Neuronal stem cell (in vitro differentiated cells): ENCODE results near the gene SCYL1.
A peak's percentile ranks its signal among the peaks of the same experiment; 100 is the strongest.

Experiments
- DNase-seq: peaks from one replicate; pipeline ENCODE4 v3.0.0-alpha.2; 2013; ENCODE audit warnings: low spot score
- H2AFZ ChIP-seq: one replicate; pipeline ENCODE4 v1.6.1; 2013; ENCODE audit warnings: mild to moderate bottlenecking, low read length, inconsistent platforms
- H2AK5ac ChIP-seq: 2 replicates; pipeline ENCODE4 v1.6.1; 2013; ENCODE audit warnings: low read depth, mild to moderate bottlenecking, inconsistent platforms, low read length, moderate library complexity, mixed read lengths
- H2BK120ac ChIP-seq: 2 replicates; pipeline ENCODE4 v1.6.1; 2013; ENCODE audit warnings: low read depth, mild to moderate bottlenecking, inconsistent platforms, low read length, moderate library complexity, mixed read lengths
- H2BK12ac ChIP-seq: one replicate; pipeline ENCODE4 v1.6.1; 2013; ENCODE audit warnings: low read length, inconsistent platforms
- H2BK15ac ChIP-seq: 2 replicates; pipeline ENCODE4 v1.6.1; 2013; ENCODE audit warnings: mild to moderate bottlenecking, low read length, inconsistent platforms, mixed read lengths
- H2BK5ac ChIP-seq: one replicate; pipeline ENCODE4 v1.6.1; 2013; ENCODE audit warnings: inconsistent platforms, mild to moderate bottlenecking, low read length, moderate library complexity
- H3K14ac ChIP-seq: one replicate; pipeline ENCODE4 v1.6.1; 2013; ENCODE audit warnings: low read length, inconsistent platforms
- H3K18ac ChIP-seq: 2 replicates; pipeline ENCODE4 v1.6.1; 2013; ENCODE audit warnings: low read length, inconsistent platforms
- H3K23ac ChIP-seq: 2 replicates; pipeline ENCODE4 v1.6.1; 2013; ENCODE audit warnings: low read depth, mild to moderate bottlenecking, mixed read lengths, low read length, inconsistent platforms; ENCODE audit not compliant: poor library complexity
- H3K27ac ChIP-seq: replicated peaks from 3 replicates; pipeline ENCODE4 v1.5.1; 2013; ENCODE audit warnings: low read length, inconsistent platforms
- H3K27me3 ChIP-seq, 3 experiments: 2 replicates each; pipeline ENCODE4 v1.6.1; 2013; ENCODE audit warnings: low read length in 3 of 3, mild to moderate bottlenecking in 2 of 3, inconsistent platforms in 1 of 3, low read depth in 1 of 3, mixed read lengths in 1 of 3, moderate library complexity in 1 of 3; ENCODE audit not compliant: control insufficient read depth in 3 of 3, insufficient read depth in 3 of 3
- H3K36me3 ChIP-seq, 2 donors: replicated peaks in 1 of 2; 2 replicates each; pipeline ENCODE4 v1.6.1; 2013; ENCODE audit warnings: low read length in 2 of 2; ENCODE audit not compliant: control insufficient read depth in 2 of 2, insufficient read depth in 2 of 2
- H3K4ac ChIP-seq: 2 replicates; pipeline ENCODE4 v1.6.1; 2013; ENCODE audit warnings: inconsistent platforms, mild to moderate bottlenecking, low read length, moderate library complexity
- H3K4me1 ChIP-seq, 2 donors: 1 replicate in 1 of 2; 2 replicates in 1 of 2; pipeline ENCODE4 v1.6.1; 2013; ENCODE audit warnings: low read length in 2 of 2, low read depth in 1 of 2; ENCODE audit not compliant: control insufficient read depth in 2 of 2, insufficient read depth in 1 of 2
- H3K4me2 ChIP-seq: one replicate; pipeline ENCODE4 v1.6.1; 2013; ENCODE audit warnings: mild to moderate bottlenecking, low read length, inconsistent platforms; ENCODE audit not compliant: insufficient read depth, poor library complexity, severe bottlenecking
- H3K4me3 ChIP-seq, 2 donors: 2 replicates each; pipeline ENCODE4 v1.5.1; 2013; ENCODE audit warnings: low read length in 2 of 2, mild to moderate bottlenecking in 2 of 2, inconsistent platforms in 1 of 2, moderate library complexity in 1 of 2
- H3K79me1 ChIP-seq: one replicate; pipeline ENCODE4 v1.6.1; 2013; ENCODE audit warnings: low read depth, mild to moderate bottlenecking, inconsistent platforms, low read length, moderate library complexity
- H3K9ac ChIP-seq: one replicate; pipeline ENCODE4 v1.6.1; 2013; ENCODE audit warnings: mild to moderate bottlenecking, low read depth, low read length, inconsistent platforms; ENCODE audit not compliant: poor library complexity
- H3K9me3 ChIP-seq, 2 donors: replicated peaks in 1 of 2; 2 replicates each; pipeline versions ENCODE3 to v1.6.1; 2013; ENCODE audit warnings: low read length in 2 of 2, mild to moderate bottlenecking in 2 of 2, inconsistent platforms in 1 of 2, low read depth in 1 of 2, mixed read lengths in 1 of 2, moderate library complexity in 1 of 2; ENCODE audit not compliant: control insufficient read depth in 2 of 2, insufficient read depth in 1 of 2
- H4K8ac ChIP-seq: one replicate; pipeline ENCODE4 v1.6.1; 2013; ENCODE audit warnings: low read depth, mild to moderate bottlenecking, inconsistent platforms, low read length, moderate library complexity
- H4K91ac ChIP-seq: one replicate; pipeline ENCODE4 v1.6.1; 2013; ENCODE audit warnings: low read length, low read depth, mild to moderate bottlenecking, inconsistent platforms; ENCODE audit not compliant: poor library complexity
- WGBS, 2 donors: extraction: QIAGEN DNeasy Blood & Tissue Kit; methylation state at CpG; one replicate each; pipeline ENCODE4 v1.1.7; 2013; ENCODE audit warnings: missing lambda C conversion rate in 2 of 2, mixed read lengths in 1 of 2; ENCODE audit not compliant: insufficient read length in 2 of 2, insufficient replicate concordance in 1 of 2; ENCODE audit errors: extremely low coverage in 2 of 2; 5-methylcytosine and 5-hydroxymethylcytosine counted together

Gene SCYL1

GRCh38 chr11:65578667-65579066 lies 53.8 kb downstream of the SCYL1 start:
- Histone ChIP-seq H3K4me3 (no peak overlapping the region), H2BK5ac (no peak overlapping the region), H4K8ac (no peak overlapping the region)

GRCh38 chr11:65579291-65579690 lies 54.4 kb downstream of the SCYL1 start:
- H3K9me3 ChIP-seq: no peaks in the 10 kb centered on the region
- H3K79me1 ChIP-seq: no peaks in the 10 kb centered on the region
- no peak overlapping the region for H2AK5ac ChIP-seq
- peak overlapping the region; percentile 41 for H2BK15ac ChIP-seq
- DNase-seq: no peak
- H2AFZ ChIP-seq: no peak overlapping the region
- H3K4ac ChIP-seq: no peak overlapping the region
- H3K4me3 ChIP-seq: no peak overlapping the region
- H2BK5ac ChIP-seq: no peak overlapping the region
- H4K91ac ChIP-seq: no peak overlapping the region
- H3K9ac ChIP-seq: no peak overlapping the region
- H4K8ac ChIP-seq: no peak overlapping the region
- no peak overlapping the region for H2BK12ac ChIP-seq
- no CpG with 5 or more reads among the region's 4 CpGs for WGBS, 2 donors
- H3K4me2 ChIP-seq: no peak overlapping the region
- H3K4me1 ChIP-seq: peaks cover 11 to 29% of the 10 kb centered on the region in 2 donors
- H3K23ac ChIP-seq: no peak overlapping the region
- H3K27me3 ChIP-seq: peaks cover 0 to 31% (median 3%) of the 10 kb centered on the region in 3 experiments
- no peak overlapping the region for H3K14ac ChIP-seq
- H3K27ac ChIP-seq: no peak overlapping the region
- H3K18ac ChIP-seq: no peak overlapping the region
- peaks cover 0 to 11% of the 10 kb centered on the region in 2 donors for H3K36me3 ChIP-seq
- H2BK120ac ChIP-seq: no peak overlapping the region

More at GRCh38 chr11:65578667-65579066, 53.8 kb downstream of the SCYL1 start:
- WGBS, 2 donors: no CpG with 5 or more reads among the region's 3 CpGs
- Histone ChIP-seq H3K14ac (no peak overlapping the region), H3K4me1 (peaks cover 11 to 29% of the 10 kb centered on the region in 2 donors), H3K4me2 (no peak overlapping the region), H3K18ac (peak overlapping the region; percentile 62), H3K4ac (peak overlapping the region; percentile 37), H3K9ac (no peak overlapping the region), H3K27ac (no peak overlapping the region), H3K79me1 (no peaks in the 10 kb centered on the region), H2AK5ac (peak overlapping the region; percentile 38), H2BK120ac (no peak overlapping the region), H2BK12ac (no peak overlapping the region), H3K9me3 (no peaks in the 10 kb centered on the region), H3K23ac (no peak overlapping the region), H2AFZ (no peak overlapping the region), H3K27me3 (peaks cover 0 to 25% (median 3%) of the 10 kb centered on the region in 3 experiments), H2BK15ac (peak overlapping the region; percentile 41), H3K36me3 (peaks cover 2 to 13% of the 10 kb centered on the region in 2 donors), H4K91ac (no peak overlapping the region)
- no peak for DNase-seq

DNA sequence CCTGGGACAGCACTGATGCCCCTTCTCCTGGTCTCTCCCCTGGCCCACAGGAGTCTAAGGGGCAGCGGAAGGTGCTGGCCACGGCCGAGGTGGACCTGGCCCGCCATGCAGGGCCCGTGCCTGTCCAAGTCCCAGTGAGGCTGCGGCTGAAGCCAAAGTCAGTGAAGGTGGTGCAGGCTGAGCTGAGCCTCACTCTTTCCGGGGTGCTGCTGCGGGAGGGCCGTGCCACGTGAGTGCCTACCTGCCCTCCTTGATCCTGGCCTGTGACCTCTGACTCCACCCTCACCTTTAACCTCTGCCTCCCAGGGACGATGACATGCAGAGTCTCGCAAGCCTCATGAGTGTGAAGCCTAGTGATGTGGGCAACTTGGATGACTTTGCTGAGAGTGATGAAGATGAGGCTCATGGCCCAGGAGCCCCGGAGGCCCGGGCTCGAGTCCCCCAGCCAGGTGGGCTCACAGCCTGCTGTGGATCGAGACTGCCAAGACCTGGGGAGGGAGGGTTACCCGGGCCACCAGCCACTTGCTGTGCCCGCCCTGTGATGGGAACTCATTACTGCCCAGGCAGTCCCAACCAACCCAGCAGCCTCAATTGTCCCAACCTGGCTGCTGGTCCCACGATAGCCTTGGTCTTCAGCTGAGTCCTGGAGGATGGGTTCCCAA lies 55.3 kb downstream of the SCYL1 start:
- H3K23ac ChIP-seq: no peak overlapping the region
- H3K14ac ChIP-seq: no peak overlapping the region
- DNase-seq: no peak
- no peak overlapping the region for H4K8ac ChIP-seq
- no peak overlapping the region for H2BK5ac ChIP-seq
- H3K9me3 ChIP-seq: no peaks in the 10 kb centered on the region
- H3K9ac ChIP-seq: no peak overlapping the region
- no peak overlapping the region for H4K91ac ChIP-seq
- H2AK5ac ChIP-seq: no peak overlapping the region
- no peak overlapping the region for H2BK12ac ChIP-seq
- no peak overlapping the region for H3K4me3 ChIP-seq
- no peak overlapping the region for H2BK15ac ChIP-seq
- no CpG with 5 or more reads among the region's 19 CpGs for WGBS, 2 donors
- H3K79me1 ChIP-seq: no peaks in the 10 kb centered on the region
- no peak overlapping the region for H3K27ac ChIP-seq
- no peak overlapping the region for H2BK120ac ChIP-seq
- peaks cover 0 to 32% (median 0%) of the 10 kb centered on the region in 3 experiments for H3K27me3 ChIP-seq
- no peak overlapping the region for H3K18ac ChIP-seq
- H3K4me1 ChIP-seq: peaks cover 11 to 35% of the 10 kb centered on the region in 2 donors
- H3K36me3 ChIP-seq: peaks cover 0 to 5% of the 10 kb centered on the region in 2 donors
- no peak overlapping the region for H2AFZ ChIP-seq
- H3K4me2 ChIP-seq: no peak overlapping the region
- H3K4ac ChIP-seq: no peak overlapping the region

DNA sequence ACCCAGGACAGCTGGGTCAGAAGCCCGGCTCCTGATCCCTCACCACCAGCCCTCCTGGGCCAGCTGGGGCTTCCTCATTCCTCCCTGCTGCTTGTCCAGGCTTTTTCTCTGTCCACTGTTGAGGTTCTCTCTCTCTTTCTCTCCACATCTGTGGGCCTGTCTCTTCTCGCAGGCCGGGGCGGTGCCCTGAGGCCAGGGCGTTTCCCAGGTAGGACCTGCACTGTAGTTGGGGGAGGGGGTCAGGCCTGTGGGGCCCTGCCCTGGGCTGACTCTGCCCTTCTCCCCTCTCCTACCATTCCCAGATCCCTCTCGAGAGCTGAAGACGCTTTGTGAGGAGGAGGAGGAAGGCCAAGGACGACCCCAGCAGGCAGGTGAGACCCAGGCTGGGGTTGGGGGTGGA lies 55.9 kb downstream of the SCYL1 start:
- H3K14ac ChIP-seq: no peak overlapping the region
- no peak for DNase-seq
- no peaks in the 10 kb centered on the region for H3K36me3 ChIP-seq
- no peak overlapping the region for H3K4ac ChIP-seq
- no peak overlapping the region for H4K8ac ChIP-seq
- H3K4me1 ChIP-seq: peaks cover 9 to 35% of the 10 kb centered on the region in 2 donors
- H3K4me2 ChIP-seq: no peak overlapping the region
- no peaks in the 10 kb centered on the region for H3K9me3 ChIP-seq
- H3K23ac ChIP-seq: no peak overlapping the region
- H2BK15ac ChIP-seq: no peak overlapping the region
- H2BK5ac ChIP-seq: no peak overlapping the region
- H3K18ac ChIP-seq: no peak overlapping the region
- no peak overlapping the region for H2AFZ ChIP-seq
- H2AK5ac ChIP-seq: no peak overlapping the region
- WGBS, 2 donors: no CpG with 5 or more reads among the region's 8 CpGs
- peaks cover 0 to 33% (median 0%) of the 10 kb centered on the region in 3 experiments for H3K27me3 ChIP-seq
- H2BK120ac ChIP-seq: no peak overlapping the region
- no peaks in the 10 kb centered on the region for H3K79me1 ChIP-seq
- H3K4me3 ChIP-seq: no peak overlapping the region
- no peak overlapping the region for H2BK12ac ChIP-seq
- no peak overlapping the region for H3K27ac ChIP-seq
- no peak overlapping the region for H4K91ac ChIP-seq
- no peak overlapping the region for H3K9ac ChIP-seq
